DMS153 treated with DMSO at 0.1 percent for 48 hours (cell line): Measurements from ENCODE around the gene EMILIN1.

ENCODE experiments used
- DNase-seq: peaks from one replicate; lab custom pipeline; 2025; ENCODE audit not compliant: unreplicated experiment; lab: John Stamatoyannopoulos, UW

EMILIN1 gene

GRCh38 chr2:27078267-27079194 is at the start of gene EMILIN1:
Gene EMILIN1 (plus strand): TSS chr2:27078615. CDS start chr2:27079066, 451 bp downstream.
- no peak for DNase-seq

- no peak for DNase-seq
These were observed 49.4 kb upstream of the EMILIN1 start for GRCh38 chr2:27029051-27029450.

- DNase-seq, result peak; percentile 67
These were observed 45.7 kb upstream of the EMILIN1 start, which contains the start of gene TMEM214 for GRCh38 chr2:27032495-27033252. Gene TMEM214 (plus strand): TSS chr2:27032965. CDS start chr2:27033016, 51 bp downstream.

GRCh38 chr2:27033253-27033852 is 45.1 kb upstream of the EMILIN1 start:
- DNase-seq, result no peak

- no peak for DNase-seq
These were observed 40.4 kb upstream of the EMILIN1 start for GRCh38 chr2:27038012-27038411.

GRCh38 chr2:27038631-27039339 is 39.6 kb upstream of the EMILIN1 start:
- no peak for DNase-seq

- DNase-seq, result no peak
These were observed 39.0 kb upstream of the EMILIN1 start for GRCh38 chr2:27039426-27039825.

- DNase-seq, result no peak
These were observed 38.5 kb upstream of the EMILIN1 start for GRCh38 chr2:27039871-27040270.

- DNase-seq, result no peak
These were observed 38.1 kb upstream of the EMILIN1 start for GRCh38 chr2:27040282-27040681.

- DNase-seq, result no peak
These were observed 36.7 kb upstream of the EMILIN1 start for GRCh38 chr2:27041752-27042151.

- DNase-seq, result no peak
These were observed 36.2 kb upstream of the EMILIN1 start for GRCh38 chr2:27042159-27042661.

- no peak for DNase-seq
These were observed 35.3 kb upstream of the EMILIN1 start for GRCh38 chr2:27042985-27043634.

- no peak for DNase-seq
These were observed 28.8 kb upstream of the EMILIN1 start for GRCh38 chr2:27049422-27050280.

GRCh38 chr2:27050281-27050995 is 28.0 kb upstream of the EMILIN1 start:
- DNase-seq, result peak; percentile 87

GRCh38 chr2:27050996-27051901 is 27.2 kb upstream of the EMILIN1 start, which contains the start of gene AGBL5:
Gene AGBL5 (plus strand): TSS chr2:27051668. CDS start chr2:27052959, 1,291 bp downstream.
- peak; percentile 87 for DNase-seq

GRCh38 chr2:27051902-27052645 is 26.3 kb upstream of the EMILIN1 start:
- DNase-seq, result no peak

GRCh38 chr2:27053321-27053720 is 25.1 kb upstream of the EMILIN1 start:
- DNase-seq, result no peak
